Inferior parietal cortex (tissue), 1 donor: Measurements from ENCODE around the gene TMBIM4.

Experiments
- DNase-seq: peaks from one replicate; pipeline ENCODE4 v3.0.0-alpha.2; 2016; ENCODE audit errors: extremely low spot score

The TMBIM4 gene

DNA sequence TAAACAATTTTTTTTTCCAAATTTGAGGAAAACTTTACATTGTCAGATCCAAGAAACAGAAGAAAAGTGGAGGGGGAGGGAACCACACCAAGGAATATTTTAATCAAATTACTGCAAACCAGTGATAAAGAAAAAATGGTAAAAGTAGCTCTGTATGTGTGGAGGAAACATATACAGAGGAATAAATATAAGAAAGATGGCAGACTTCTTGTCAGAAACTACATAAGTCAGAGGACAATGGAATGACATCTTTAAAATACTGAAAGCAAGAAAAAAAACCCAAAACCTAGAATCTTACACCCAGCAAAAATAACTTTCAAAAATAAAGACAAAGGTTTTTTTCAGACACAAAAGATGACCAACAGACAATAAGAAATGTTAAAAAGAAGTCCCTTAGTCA, 29.1 kb downstream of the TMBIM4 start:
- no peak for DNase-seq

DNA sequence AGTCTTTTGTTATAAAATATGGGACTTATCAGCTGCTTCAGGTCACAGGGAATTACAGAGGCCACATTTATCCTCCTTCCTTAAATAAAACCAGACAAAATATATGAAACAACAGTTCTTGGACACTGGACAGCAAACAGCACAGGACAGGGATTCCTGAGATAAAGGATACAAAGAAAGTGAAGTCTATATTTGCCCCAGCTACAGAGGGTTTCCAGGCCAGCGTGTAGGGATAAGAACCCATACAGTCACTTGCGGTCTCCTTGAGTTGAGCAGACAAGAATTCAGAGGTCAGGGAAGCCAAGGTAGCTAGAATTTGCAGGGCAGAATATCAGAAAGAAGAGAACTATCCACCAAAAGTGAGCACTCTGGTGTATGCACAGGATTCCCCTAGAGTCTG, 30.5 kb downstream of the TMBIM4 start:
- no peak for DNase-seq

DNA sequence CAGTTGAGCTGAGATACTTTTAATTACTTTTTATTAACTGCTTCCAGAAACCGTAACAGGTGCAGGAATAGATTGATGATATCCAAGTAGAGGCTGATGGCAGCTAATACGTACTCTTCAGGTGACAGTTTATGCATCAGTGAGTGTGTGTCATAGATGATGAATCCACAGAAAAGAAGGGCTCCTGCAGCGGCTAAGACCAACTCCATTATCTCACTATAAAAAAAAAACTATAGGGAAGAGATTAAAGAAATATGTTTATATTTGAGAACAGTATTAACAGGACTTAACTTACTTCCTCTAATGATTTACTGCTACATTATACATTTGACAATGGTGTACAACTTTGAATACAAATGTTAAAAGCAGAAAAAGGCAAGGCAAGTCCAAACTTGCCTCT, 31.9 kb downstream of the TMBIM4 start:
- no peak for DNase-seq

DNA sequence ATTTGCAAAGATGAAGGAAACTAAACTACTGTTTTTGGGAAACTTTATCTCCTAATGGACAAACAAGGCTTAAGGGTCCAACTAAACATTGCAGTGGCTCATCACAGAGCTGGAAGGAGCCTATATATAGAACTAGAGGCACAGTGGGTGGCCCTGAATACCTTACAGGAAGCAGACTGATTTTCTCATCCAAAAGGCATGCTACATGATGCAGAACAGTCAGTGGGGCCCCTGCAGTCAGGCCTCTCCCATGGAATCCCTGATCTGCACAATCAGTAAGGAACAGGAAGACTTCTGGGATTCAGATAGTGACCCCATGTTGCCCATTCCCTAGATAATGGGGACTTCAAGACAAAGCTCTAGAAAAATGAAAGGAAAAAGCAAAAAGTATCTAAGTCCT, 37.4 kb downstream of the TMBIM4 start:
- DNase-seq, result no peak

DNA sequence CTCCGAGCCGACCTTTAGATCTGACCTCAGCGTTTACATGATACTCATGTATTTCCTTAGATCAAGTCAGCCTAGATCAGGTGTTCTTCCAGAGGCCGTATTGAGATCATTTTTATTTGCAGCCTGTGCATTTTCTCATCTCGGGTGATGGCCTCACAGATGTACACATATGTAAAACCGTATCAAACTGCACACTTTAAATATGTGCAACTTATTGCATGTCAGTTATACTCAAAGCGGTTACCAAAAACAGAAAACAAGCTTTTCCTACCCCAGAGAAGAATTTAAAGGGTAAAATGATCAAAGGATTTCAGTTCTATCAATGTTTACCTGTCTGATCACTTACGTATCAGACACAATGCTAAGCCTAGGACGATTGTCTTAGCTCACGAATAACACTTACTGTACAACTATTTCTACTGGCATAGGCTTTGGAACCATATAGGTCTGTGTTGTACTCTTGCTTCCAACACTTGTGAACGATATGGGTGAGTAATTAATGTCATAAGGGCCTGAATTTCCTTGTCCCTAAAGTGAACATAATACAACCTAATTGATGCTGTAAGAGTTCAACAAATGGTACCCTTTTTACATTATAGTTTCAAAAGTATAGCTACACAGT, 38.6 kb downstream of the TMBIM4 start:
- DNase-seq, result peak; percentile 17

DNA sequence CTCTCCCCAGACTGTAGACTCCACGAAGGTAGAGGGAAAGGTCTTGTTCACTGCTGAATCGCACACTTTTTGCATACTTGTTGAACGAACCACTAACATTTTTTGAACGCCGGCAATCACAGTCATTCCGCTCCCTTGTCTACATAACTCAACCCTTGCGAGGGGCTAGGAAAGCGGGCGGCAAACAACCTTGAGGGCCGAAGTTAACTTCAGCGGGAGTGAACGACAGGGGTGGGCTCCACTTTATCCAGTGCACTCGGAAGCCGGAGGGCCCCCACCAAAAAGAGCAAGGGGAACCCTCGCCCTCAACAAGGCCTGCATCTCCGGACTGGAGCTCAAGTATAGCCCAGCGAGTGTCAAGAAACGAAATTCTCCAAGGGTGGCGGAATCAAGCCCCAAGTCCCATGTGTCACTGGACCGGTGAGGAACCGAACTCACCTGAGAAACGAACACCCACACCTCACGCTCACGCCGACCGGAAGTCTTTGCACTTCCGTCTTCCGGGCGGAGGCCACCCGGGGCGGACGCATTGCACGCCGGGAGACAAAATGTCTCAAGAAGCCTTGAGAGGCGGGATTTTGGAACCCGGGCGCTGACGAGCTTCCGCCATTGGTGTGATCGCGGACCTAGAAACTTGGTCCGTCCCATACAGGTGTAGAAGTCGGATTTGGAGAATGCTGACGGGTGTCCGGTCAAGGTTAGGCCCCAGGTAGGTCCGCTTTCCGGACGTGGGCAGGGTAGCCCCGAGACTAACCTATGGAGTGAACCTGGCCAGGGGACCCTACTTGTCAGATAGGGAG, 39.3 kb downstream of the TMBIM4 start, which contains the start of gene LLPH:
Gene LLPH (minus strand): TSS at position 484 of the 800 bp plus-strand sequence. CDS start 1,644 bp downstream, outside the sequence.
- DNase-seq, result peak; percentile 94

DNA sequence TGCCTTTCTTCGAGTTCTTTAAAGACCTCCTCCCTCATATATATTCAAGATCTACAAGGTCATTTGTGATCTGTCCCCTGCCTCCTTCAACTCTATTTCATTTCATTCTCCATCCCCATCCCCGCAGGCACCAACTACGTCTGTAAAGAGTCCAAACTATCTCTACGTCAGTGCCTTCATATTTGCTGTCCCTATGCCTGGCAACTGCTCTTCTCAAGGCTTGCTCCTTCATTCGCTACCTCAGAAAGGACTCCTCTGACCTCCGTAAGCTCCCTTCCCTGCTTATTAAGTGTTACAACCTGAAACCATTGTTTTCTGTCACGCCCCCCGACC, 39.9 kb downstream of the TMBIM4 start:
- no peak for DNase-seq

DNA sequence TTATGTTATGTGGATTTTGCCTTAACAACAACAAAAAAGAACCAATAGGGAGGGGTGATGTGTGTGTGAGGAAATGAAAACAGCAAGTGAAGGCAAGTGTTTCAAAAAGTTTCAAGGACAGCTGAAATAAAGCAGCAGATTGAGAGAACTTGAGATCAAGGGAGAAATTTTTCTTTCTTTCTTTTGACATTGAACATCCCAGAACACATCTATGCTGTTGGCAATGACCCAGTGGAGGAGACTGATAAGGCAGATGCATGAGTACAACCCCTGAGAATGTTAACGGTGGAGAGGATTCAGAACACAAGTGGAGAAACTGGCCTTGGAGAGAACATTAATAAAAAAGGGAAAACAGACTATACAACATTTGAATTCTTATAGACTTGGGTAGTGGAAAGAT, 42.1 kb downstream of the TMBIM4 start:
- no peak for DNase-seq

DNA sequence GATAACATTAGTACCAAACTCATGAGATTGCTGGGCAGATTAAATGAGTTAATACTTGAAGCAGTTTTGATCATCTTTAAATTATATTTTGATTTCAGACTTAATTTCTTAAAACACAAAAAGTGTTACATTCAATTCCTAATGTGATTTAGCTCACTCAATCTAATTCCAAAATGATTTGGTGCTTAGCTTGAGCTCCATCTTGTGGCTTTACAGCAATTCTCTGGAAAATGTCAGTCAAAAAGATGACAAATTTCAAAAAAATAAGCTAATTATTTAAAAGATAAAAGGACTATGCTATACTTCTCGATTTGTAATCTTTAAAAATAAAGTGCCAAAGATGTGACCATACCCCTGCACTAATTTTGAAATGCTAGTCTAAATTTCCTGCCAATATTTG, 49.3 kb downstream of the TMBIM4 start:
- no peak for DNase-seq

DNA sequence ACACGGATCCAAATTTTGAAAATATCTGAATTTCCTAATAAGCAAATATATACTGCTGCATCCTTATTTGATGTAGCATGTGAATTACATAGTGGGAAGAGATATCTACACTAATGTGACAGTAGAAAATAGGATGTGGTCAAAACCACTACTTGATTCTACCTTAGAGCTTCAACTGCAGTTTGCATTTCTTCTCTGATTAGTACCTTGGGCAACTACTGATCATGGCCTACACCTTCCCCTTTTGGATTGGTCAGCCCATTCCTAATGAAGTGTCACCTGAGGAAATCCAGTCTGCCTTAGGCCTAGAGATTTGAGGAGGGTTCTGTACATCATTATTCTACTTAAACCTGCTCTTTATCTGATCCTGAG, 49.9 kb downstream of the TMBIM4 start:
- no peak for DNase-seq

DNA sequence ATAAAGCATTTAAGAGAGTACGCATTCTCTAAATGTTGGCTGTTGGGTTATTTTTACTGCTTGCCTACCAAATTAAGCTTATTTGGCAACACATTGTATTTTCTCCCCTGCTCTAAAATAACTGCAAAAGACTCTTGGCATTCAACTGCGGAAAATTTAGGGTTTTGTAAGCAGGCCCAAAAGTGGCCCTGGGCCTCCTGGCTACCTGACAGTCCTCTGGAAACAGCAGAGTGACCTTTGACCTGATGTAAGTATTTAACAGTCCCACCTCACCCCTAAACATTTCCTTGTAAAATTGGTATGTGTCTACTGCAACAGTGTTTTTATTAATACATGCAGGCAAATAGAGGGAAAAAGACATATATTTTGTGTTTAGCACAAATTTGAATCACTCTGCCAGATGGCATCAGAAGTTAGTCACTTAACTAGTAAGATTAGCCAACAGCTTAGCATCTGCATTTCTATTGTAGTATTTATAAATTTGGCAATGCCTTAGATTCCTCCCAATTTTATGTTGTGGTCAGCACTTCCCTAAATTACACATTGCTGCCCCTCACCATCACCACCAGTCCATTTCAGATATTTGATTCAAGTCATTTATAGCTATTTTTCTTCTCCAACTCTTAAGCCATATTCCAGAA, 50.4 kb downstream of the TMBIM4 start:
- no peak for DNase-seq

DNA sequence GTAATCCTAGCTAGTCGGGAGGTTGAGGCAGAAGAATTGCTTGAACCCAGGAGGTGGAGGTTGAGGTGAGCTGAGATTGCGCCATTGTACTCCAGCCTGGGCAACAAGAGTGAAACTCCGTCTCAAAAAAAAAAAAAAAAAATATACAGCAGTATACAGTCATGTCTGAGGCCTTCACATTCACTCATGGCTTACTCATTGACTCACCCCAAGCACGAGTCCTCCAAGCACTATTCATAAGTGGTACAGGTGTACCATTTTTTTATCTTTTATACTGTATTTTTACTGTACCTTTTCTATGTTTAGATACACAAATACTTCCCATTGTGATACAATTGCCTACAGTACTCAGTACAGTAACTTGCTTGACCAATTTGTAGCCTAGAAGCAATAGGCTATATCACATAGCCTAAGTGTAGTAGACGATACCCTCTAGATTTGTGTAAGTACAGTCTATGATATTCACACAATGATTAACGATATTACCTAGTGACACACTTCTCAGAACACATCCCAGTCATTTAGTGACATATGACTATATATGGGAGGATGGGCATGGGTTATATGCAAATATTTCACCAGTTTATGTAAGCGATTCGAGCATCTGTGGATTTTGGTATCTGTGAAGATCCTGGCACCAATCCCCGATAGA, 51.4 kb downstream of the TMBIM4 start:
- DNase-seq, result no peak

DNA sequence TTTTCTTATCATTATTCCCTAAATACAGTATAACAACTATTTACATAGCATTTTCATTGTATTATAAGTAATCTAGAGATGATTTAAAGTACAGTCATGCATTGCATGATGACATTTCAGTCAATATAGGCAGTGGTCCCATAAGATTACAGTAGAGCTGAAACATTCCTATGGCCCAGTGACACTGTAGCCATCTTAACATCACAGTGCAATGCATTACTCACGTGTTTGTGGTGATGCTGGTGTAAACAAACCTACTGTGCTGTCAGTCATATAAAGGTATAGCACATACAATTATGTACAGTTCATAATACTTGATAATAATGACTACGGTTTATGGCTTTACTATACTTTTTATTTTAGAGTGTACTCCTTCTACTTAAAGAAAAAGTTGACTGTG, 52.6 kb downstream of the TMBIM4 start:
- DNase-seq, result no peak

DNA sequence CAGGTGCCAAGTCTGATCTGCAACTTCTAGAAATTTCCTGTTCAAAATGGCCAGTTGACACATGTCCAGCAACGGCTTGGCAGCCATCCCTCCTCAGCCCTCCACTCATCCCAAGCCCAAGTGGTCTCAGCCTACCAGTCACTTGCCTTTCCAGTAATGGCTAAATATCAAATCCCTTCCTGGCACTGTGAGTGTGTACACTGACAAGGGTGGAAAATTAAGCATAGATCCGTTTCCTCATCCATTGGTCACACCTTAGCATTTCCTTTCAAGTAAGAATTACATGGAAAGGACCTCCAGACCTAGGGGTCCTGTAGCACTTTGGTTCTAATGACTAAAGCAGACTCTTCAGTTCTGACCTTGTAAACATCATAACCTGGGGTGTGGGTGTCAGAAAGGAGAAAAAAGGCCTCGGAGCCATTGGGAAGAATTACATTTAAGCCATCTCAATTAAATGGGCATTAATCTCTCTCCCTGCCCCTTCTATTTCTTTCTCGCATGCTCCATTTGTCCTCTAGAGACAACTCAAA, 54.7 kb downstream of the TMBIM4 start:
- no peak for DNase-seq

DNA sequence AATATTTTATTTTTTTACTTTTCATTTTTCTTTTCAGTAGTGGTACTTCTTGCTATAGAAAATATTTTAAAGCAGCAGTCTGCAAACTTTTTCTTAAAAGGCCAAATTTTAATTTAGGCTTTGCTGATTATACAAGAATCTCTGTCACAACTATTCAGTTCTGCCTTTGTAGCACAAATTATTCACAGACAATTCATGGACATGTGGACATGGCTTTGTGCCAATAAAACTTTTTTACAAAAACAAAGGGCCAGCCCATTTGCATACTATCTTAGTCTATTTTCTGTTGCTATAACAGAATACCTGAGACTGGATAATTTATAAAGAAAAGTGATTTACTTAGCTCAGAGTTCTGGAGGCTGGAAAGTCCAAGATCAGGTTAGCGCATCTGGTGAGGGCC, 56.3 kb downstream of the TMBIM4 start:
- DNase-seq, result no peak

DNA sequence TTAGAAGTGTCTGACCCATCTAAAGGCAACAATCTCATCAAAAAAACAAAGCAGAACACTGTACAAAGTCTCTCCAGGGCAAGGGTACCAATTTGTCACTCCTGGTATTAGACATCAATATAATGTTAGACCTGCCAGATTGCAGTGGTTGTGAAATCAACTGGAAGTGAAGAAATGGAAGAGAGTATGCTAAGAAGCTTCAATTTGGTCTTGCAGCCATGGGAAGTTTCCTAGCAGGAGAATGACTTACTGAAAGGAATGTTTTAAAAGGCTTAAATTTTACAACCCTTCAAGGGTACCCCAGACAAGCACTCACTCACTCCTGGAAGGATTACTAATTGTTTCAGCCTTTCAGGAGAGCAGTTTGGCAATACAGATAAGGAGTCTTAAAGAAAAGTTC, 58.2 kb downstream of the TMBIM4 start:
- DNase-seq, result no peak

DNA sequence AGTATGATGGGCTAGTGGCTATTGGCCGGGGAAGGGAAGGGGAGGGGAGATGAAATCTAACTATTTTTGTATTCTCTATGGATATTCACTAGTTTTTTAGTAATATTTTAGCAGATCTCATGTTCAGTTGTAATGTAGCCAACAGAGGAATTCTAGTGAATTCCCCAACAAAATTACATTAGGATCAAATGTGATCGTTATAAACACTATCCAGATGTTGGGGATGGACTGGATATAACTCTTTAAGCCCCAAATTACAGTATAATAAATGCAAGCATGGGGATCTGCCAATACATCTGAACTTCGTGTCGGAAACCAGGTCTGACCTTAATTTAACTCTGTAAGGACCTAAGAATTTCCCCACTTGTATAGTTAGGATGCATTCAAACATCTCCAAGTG, 60.7 kb downstream of the TMBIM4 start:
- DNase-seq, result no peak

DNA sequence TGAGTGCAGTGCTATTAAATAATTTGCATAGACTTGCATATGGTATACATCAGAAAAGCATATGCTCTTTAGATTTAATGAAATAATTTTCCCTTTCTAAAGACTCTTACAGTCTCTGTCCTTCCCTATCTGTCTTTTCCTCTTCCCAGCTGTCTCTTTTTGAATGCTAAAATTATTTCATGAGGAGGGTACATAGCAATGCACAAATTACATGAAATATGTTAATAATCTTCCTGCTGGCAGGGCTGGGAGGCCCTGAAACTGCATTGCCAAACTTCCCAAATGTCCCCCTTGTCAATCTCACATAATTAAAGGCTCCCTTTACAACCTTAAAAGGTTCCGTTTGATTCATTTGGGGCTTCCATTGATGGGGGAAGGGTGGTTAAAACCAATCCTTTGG, 61.4 kb downstream of the TMBIM4 start:
- DNase-seq, result no peak

DNA sequence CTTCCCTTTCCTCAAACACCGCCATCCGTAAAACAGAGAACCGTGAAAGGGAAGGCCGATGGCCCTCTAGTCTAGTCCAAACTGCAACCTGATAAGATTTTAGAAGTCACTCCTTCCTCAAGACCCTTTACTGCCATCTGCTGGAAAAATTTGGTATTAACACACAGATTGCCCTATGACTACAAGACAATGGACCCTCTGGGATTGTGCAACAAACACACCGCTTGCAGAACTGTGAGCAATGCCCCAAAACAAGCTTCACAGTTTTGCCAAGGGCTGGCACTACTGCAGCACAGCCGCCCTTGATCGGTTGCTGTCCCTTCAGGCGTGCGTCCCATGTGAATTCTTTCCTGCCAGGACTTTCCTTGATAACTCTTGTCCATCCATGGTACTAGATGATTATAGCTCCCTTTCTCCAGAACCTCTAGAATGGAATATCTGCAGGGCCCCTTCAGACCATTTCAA, 62.3 kb downstream of the TMBIM4 start:
- peak; percentile 95 for DNase-seq

DNA sequence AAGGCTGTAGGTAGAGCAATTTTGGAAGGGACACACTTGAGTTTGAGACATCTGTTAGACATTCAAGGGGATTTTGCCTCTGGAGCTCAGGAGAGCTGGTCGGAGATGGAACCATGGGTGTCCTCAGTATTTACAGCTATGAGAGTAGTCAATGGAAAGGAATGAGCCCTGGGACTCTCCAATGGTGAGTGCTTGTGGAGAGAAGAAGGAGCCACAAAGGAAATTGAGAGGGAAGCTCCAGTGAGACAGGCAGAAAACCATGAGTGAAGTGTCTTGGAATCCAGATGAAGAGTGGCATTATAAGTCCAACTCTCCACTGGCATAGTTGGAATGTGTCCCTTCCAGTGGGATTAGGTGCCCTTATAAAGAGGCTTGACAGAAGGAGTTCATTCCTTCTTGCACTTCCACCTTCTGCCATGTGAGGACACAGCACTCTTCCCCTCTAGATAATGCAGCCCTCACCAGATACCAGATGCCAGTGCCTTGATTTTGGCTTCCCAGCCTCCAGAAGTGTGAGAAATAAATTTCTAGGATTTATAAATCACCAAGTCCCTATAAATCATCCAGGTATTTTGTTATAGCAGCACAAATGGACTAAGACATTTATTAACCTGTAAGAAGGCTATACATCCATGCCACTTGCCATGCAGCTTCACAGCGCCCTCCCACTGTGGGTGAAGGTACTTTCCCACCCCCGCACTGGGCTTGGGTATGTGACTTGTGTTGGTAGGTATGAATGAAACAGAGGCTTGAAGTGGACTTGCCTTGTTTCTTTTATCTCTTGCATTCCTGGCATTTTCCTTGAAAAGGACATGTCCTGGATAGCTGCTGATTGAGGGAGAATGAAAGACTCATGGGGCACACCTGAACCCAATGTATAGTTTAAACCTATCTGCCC, 66.5 kb downstream of the TMBIM4 start:
- no peak for DNase-seq

DNA sequence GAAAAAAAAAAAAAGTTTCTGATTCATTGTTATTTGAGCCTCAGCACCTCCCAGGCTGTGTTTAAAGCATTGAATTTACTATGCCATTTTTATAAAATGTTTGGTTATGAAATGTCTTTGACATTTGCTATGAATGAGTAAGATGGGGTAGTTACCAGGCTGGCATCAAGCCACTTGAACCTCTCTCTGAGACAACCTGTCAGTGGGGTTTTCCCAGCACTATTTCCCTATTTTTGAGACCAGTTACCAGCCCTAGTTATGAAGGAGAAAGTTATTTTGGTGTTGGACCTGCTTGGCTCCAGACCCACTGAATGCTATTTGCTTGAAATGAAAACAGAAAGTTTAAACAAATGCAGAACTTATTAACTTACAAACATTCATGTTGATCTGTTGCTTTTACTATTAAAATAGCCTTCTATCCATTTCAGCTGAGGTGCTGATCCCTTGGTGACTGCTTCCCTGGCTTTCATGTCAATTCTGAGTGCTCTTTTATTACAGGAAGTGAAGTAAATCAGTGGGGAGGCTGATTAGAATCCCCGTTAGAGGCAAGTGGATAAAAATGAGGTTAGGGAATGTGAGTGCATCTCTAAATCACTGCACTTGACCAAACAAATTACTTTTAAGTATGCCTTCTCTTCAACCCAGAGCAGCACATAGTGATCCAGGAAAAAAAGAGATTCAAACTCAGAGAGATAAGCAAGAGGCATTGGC, 77.1 kb downstream of the TMBIM4 start:
- DNase-seq, result no peak
